IPS-15b (cell line): ENCODE results near the gene NUDT15.
A peak's percentile ranks its signal among the peaks of the same experiment; 100 is the strongest.

Experiments
- H3K27me3 ChIP-seq: one replicate; pipeline ENCODE4 v1.6.1; 2013; ENCODE audit warnings: low read length; ENCODE audit not compliant: control insufficient read depth, insufficient read depth
- H3K36me3 ChIP-seq: one replicate; pipeline ENCODE4 v1.6.1; 2013; ENCODE audit warnings: low read length; ENCODE audit not compliant: control insufficient read depth, insufficient read depth
- H3K4me1 ChIP-seq: one replicate; pipeline ENCODE4 v1.6.1; 2013; ENCODE audit warnings: mild to moderate bottlenecking, low read length; ENCODE audit not compliant: control insufficient read depth, insufficient read depth
- H3K4me3 ChIP-seq: one replicate; pipeline ENCODE4 v1.5.1; 2013; ENCODE audit warnings: low read depth, low read length
- H3K9ac ChIP-seq: one replicate; pipeline ENCODE4 v1.6.1; 2013; ENCODE audit warnings: low read depth, mild to moderate bottlenecking, low read length
- H3K9me3 ChIP-seq: one replicate; pipeline ENCODE4 v1.6.1; 2013; ENCODE audit warnings: mild to moderate bottlenecking, low read length; ENCODE audit not compliant: control insufficient read depth, insufficient read depth

The NUDT15 gene

DNA sequence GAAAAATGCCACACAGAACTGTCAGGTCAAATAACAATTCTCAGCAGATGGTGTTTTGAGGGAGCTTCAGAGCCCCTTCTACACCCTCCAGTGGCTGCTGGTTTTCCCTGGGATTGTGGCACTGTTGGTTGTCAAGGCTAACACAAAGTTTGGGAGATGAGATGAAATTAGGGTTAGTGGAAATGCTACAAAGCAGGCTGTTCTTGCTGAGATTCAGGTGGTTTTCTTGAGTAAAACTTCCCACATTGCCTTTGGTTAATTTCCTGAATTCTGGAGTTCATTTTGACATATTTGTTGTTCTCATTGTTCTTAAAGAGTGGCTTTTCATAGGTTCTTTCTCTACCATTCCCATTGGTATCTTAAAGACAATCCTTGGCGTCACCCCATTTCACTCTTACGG is 35.3 kb downstream of the NUDT15 start:
- no peaks in the 10 kb centered on the region for H3K27me3 ChIP-seq
- H3K4me3 ChIP-seq: no peak overlapping the region
- no peak overlapping the region for H3K9ac ChIP-seq
- H3K4me1 ChIP-seq: no peaks in the 10 kb centered on the region
- H3K36me3 ChIP-seq: peaks cover 33% of the 10 kb centered on the region
- peaks cover 35% of the 10 kb centered on the region for H3K9me3 ChIP-seq

DNA sequence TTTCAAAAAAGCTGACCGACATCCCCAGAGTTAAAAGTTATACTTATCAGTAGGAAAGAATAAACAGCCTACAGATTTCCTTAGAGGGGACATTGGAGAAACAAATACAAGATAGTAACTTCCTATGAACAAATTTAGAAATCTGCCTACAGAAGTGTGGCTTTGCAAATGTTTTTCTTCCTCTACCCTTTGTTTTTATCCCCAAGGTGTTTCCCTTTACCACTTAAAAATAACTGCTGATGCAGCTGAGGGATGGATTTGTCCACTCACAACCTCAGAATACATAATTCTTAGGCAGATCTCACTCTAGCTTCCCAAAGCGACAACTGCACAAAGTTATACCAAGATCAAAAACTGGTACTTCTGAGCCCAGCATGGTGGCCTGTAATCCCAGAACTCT is 36.5 kb downstream of the NUDT15 start:
- Histone ChIP-seq H3K4me1 (no peaks in the 10 kb centered on the region), H3K9ac (no peak overlapping the region), H3K9me3 (peaks cover 28% of the 10 kb centered on the region), H3K4me3 (no peak overlapping the region), H3K27me3 (no peaks in the 10 kb centered on the region), H3K36me3 (peaks cover 38% of the 10 kb centered on the region)

DNA sequence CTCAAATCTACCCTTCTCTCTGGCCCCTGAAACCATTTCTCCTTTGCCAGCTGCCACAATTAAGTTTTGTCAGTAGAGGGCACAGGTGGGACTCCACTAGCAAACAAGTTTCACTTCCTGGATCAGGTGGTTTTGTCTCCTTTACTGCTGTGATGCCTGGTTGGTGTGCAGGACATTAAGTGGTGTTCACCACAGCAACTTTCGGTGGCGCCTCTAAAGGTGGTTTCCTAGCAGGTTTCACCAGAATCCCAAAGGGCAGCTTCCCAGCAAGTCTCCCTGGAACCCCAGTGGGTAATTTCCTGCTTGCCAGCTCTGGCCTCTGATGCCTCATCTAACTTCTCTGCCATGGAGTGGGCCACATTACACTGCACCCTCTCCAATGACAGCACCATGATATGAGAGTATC is 40.7 kb downstream of the NUDT15 start:
- Histone ChIP-seq H3K27me3 (no peaks in the 10 kb centered on the region), H3K9ac (no peak overlapping the region), H3K4me3 (no peak overlapping the region), H3K36me3 (peaks cover 23% of the 10 kb centered on the region), H3K4me1 (no peaks in the 10 kb centered on the region), H3K9me3 (no peaks in the 10 kb centered on the region)

DNA sequence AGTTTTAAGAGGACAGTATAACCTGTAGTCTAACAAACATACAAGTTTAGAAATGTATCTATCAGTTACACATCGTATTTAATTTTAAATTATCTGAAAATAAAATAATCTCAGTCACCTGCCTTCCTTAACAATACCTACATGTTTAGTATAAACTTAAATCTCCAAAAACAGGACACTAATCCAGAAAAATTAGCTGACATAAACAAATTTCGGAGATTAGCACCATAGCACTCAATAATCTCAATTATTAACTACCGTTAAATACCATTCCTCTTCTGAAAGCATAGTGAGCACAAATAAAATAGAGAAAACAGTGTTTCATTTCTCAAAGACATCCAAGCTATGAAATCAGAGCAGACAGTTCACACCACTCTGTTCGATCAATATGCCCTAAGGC is 44.2 kb downstream of the NUDT15 start:
- H3K27me3 ChIP-seq: no peaks in the 10 kb centered on the region
- no peak overlapping the region for H3K9ac ChIP-seq
- H3K4me3 ChIP-seq: no peak overlapping the region
- no peaks in the 10 kb centered on the region for H3K9me3 ChIP-seq
- no peaks in the 10 kb centered on the region for H3K4me1 ChIP-seq
- peaks cover 15% of the 10 kb centered on the region for H3K36me3 ChIP-seq

DNA sequence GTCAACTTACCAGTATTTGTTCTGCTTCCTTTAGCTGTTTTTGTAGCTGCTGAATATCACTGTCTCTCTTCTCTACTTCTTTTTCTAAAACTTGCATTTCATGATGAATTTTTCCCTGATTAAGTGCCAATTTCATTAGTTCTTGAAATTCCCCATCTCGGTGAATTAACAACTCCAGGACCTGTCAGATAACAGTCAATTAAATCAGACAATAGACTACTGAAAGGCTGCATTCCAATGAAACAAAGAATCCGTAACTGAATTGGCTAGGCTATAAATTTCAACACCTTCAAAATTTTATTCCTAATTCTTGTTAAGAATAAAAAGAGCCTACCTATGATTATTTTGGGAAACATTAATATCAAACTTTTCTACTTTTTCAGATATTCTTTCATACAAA is 48.7 kb downstream of the NUDT15 start:
- Histone ChIP-seq H3K9ac (no peak overlapping the region), H3K9me3 (no peaks in the 10 kb centered on the region), H3K4me1 (no peaks in the 10 kb centered on the region), H3K27me3 (no peaks in the 10 kb centered on the region), H3K4me3 (no peak overlapping the region), H3K36me3 (peaks cover 3% of the 10 kb centered on the region)

DNA sequence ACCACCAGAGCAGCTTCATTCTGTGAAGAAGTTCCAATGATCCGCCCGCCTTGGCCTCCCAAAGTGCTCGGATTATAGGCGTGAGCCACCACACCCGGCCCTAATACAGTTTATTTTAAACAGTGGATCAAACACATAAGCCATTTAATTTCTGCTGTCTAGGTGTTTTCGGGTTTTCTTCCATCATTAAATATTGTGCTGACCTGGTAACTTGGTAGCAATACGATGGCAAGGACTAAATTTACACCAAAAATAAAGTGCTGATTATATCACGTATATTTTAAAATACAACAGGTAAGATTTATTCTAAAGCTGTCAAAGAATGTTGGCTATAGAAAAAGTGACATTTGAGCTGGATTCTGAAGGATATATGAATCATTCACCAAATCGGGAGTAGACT is 56.1 kb downstream of the NUDT15 start:
- no peaks in the 10 kb centered on the region for H3K36me3 ChIP-seq
- peak overlapping the region; percentile 92 for H3K9ac ChIP-seq
- peaks cover 11% of the 10 kb centered on the region for H3K4me1 ChIP-seq
- peak overlapping the region; percentile 91 for H3K4me3 ChIP-seq
- no peaks in the 10 kb centered on the region for H3K27me3 ChIP-seq
- no peaks in the 10 kb centered on the region for H3K9me3 ChIP-seq

DNA sequence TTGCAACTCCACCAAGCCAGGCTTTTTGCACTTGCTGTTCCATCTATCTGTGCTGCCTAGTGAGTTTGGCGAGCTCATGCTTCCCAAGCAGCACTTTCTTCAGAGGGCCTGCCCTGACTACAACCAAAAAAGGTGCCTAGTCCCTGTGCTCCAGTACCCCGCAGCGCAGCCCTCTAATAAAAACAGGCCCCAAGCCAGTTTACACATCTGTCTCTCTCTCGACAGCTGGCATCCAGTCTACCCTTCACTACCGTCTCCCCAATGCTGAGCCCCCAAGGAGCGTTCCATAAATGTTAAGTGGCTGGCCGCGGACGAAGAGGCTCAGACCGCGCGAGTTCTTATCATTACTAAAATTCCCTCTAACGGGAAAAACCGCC is 56.9 kb downstream of the NUDT15 start:
- Histone ChIP-seq H3K9me3 (no peaks in the 10 kb centered on the region), H3K4me1 (peaks cover 11% of the 10 kb centered on the region)

DNA sequence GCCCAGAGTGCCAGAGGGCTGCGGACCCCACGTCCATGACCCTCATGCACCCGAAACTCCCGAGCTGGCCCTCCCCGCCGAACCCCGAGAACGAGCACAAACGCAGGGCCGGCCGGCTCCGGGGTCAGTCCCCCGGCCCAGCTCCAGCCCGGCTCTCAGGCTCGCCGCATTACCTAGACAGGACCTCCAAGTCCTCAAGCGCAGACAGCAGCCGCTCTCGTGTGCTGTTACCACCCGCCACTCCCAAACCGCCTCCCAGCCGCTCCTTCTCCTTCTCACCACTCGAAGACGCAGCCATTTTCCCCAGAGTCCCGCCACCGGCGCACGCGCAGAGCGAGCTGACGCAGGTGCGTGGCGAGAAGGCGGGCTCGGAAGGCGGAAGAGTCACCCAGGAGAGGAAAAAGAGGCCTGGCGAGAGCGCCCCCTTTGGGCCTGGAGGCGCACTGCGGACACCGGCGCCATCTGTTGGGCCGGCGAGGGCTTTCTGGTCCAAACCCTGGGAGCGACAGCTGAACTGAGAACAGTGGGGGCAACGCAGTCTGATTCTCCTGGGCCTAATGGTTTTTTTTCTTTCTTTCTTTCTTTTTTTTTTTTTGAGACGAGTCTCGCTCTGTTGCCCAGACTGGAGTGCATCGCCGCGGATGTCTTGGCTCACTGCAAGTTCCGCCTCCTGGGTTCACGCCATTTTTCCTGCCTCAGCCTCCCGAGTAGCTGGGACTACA is 57.4 kb downstream of the NUDT15 start, which contains the start of gene MED4:
Gene MED4 (minus strand): TSS at position 324 of the 722 bp plus-strand sequence. CDS start 26 bp downstream, at position 298.
- Histone ChIP-seq H3K9me3 (no peaks in the 10 kb centered on the region), H3K4me1 (peaks cover 11% of the 10 kb centered on the region), H3K9ac (peak within 1 kb of the TSS; percentile 92), H3K27me3 (no peaks in the 10 kb centered on the region), H3K36me3 (no peaks in the 10 kb centered on the region), H3K4me3 (peak within 1 kb of the TSS; percentile 91)

More for the DNA sequence above, 56.9 kb downstream of the NUDT15 start:
- H3K36me3 ChIP-seq: no peaks in the 10 kb centered on the region
- H3K9ac ChIP-seq: peak overlapping the region; percentile 92
- peak overlapping the region; percentile 91 for H3K4me3 ChIP-seq
- H3K27me3 ChIP-seq: no peaks in the 10 kb centered on the region

DNA sequence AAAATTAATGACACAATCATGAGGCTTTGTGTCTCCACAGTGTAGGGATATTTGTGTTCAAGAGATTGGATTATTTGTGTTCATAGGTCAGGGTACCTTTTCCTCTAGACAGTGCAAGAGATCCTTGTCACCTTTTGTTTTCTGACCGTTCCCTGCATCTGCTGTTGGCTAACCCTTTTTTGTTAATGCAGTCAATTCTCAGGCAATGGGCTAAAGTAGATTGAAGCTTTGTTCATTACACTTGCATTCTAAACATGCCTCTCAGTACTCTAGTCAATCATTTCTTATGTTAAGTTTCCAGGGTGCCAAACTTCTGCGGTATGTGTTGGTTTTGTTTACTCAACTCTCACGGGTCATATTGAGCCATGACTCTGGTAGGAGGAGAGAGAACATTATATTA is 59.1 kb downstream of the NUDT15 start:
- no peak overlapping the region for H3K9ac ChIP-seq
- H3K36me3 ChIP-seq: no peaks in the 10 kb centered on the region
- no peaks in the 10 kb centered on the region for H3K9me3 ChIP-seq
- H3K4me1 ChIP-seq: peaks cover 11% of the 10 kb centered on the region
- H3K4me3 ChIP-seq: no peak overlapping the region
- no peaks in the 10 kb centered on the region for H3K27me3 ChIP-seq
